Measurements from ENCODE around the gene ABCA4.

The ABCA4 gene

GRCh38 chr1:94029130-94029993, 91.6 kb downstream of the ABCA4 start:
- DNase-seq (ENCODE audit: low spot score) (no peak), FAIRE-seq (no peak)

DNA sequence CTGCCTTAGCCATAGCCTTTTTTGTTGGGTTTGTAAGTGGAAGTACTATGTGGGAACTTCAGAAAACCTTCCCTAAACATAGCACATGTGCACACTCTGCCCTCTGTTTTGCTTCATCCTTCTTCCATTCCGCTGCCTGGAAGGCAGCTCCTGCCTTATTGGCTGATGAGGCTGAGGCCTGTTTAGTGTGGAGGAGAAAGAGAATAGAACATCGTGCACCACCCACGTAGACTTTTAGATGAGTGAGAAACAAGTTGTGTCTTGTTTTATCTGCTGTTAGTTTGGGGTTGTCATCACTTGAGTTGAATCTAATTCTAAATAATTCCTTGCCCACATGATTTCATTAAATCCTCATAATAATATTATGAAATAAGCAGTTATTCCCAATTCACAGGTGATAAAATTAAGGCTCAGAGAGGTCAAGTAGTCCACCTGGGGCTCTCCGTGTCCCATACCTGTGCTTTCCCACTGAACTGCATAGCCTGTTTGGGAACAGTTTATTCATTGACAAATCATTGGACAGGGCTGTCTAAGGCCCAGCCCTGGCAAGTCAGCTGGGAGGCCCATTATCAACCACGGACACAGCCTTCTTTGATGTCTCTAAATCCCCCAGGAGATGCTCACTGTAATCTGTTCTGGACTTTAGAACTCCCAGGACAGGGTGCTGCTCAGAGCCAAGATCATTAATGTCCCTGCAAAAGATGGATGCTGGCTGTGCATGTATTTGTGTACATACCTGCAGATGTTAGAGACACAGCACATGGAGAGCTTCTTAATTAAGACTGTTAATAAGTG, 93.0 kb downstream of the ABCA4 start:
- FAIRE-seq (no peak), DNase-seq (ENCODE audit: low spot score) (no peak)

- DNase-seq (ENCODE audit: low spot score) = no peak
- FAIRE-seq = no peak
Measured at GRCh38 chr1:94026619-94027380, 94.1 kb downstream of the ABCA4 start.

DNA sequence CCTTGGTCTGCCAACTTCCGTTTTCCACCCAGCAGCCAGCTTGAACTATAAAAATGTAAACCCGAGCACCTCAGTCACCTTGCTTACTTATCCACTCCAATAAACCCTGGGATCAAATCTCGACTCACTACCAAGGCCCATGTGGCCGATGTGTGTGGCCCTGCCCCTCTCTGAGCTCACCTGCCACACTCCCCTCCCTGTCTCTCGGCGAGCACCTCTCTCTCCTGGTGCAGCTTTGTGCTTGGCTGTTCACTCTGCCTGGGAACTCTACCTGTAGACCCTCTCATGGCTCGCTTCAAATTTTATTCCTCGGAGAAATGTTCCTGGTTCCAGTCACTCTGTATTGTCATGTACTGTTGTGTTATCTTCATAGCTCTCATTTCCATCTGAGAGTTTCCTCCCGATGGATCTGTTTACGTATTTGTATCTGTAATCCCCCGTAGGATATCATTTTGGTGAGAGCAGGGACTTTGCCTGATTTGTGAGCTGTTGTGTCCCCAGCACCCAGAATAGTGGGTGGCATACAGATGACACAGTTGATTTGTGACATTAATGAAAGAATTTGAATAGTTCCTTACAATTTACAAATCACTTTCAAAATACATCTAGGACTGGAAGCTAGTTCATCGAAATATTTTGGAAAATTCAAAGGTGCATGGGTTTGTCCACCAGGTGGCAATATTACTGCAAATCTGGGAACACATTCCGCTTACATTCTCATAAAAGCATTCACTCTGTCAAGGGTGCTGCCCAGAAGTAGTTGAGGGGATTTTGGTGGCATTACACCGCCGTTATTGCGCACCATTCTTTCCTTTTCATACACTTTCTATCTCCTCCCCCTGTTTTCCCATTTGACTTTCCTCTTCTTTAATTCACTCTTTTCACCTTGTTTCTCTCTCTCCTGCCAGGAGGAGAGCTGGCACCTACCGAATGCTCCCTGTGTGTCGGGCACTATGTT, 95.3 kb downstream of the ABCA4 start:
- FAIRE-seq = peak; percentile 20

DNA sequence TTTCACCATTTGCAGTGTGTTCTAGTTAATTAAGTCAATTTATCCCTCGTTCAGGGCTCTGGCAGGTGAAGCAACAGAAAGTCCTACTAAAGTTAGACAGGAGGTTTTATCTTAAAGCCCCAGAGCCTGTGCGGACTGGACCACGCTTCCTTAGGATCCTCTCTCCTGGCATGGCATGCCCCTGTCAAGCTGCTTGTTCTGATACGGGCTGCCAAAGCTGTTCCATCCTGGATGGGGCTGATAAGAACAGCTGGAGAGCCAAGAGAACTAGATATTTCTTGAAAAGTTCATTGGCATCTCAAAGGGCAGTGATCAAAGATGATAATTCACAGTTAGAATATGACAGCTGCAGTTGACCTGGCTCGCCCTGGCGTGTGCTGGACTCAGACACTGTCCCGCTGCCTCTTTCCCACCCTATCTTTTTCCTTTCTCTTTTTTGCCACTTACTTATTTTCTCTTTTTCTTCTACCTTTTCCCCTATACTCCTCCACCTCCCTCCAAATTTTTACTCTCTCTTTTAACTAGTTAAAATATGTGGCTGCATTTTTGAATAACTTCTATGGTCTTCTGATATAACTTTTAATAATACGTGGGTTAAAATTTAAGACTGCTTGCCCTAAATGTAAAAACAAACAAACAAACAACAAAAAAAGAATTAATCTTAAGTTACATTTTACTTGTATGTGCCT, 96.7 kb downstream of the ABCA4 start:
- no peak for FAIRE-seq

More for the DNA sequence above, 95.3 kb downstream of the ABCA4 start:
- peak; percentile 76 for DNase-seq (ENCODE audit: low spot score)

GRCh38 chr1:94022471-94023189, 98.3 kb downstream of the ABCA4 start:
- peak; percentile 67 for DNase-seq (ENCODE audit: low spot score)
- FAIRE-seq = peak; percentile 55

More for the DNA sequence above, 96.7 kb downstream of the ABCA4 start:
- no peak for DNase-seq (ENCODE audit: low spot score)

- FAIRE-seq = no peak
- DNase-seq (ENCODE audit: low spot score) = peak; percentile 62
Measured at GRCh38 chr1:94020764-94021579, 100.0 kb downstream of the ABCA4 start.

DNA sequence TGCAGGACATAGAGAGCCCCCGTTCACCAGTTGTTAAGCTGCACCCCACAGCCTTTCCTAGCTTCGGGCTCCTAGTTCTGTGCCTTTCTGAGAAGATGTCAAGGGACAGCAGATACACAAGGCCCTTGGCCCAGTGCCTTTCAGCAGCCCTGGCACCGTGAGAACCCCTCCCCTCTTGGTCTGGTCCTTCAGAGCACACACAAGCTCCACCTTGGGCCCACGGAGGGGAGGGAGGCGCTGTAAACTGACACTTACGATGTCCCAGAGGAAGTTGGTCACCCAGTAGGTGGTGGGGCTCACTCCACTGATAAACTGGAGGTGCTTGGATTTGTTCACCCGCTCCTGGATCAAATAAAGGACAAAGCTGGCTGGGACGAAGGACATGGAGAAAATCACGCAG, 101.6 kb downstream of the ABCA4 start:
- DNase-seq (ENCODE audit: low spot score) = no peak
- FAIRE-seq = no peak

DNA sequence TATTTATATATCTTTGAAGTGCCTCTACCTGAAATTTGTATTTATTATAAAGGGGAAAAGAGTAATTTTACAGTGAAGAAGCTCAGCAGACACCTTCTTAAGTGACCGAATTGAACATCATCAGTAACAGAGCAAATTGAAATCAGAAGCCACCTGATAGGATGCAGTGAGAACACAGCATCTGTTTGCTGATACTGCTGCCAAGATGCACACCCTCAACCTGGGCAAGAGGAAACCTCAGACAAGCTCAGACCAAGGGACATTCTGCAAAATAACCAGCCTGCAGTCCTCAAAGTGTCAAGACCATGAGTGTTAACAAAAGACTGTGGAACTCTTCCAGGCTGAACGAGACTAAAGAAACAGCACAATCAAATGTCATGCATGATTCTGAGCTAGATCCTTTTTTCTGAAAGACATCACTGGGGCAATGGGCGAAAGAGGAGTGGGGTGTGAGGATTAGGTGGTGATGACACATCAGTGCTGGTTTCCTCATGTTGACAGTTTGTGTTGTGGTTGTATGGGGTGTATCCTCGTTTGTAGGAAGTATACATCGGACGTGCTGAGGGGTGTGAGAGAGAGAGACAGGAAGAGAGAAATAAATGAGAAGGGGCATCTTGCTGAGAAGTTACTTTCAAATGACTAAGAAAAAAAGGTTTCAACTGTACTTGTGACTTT, 103.7 kb downstream of the ABCA4 start:
- no peak for DNase-seq (ENCODE audit: low spot score)
- FAIRE-seq = peak; percentile 27

- DNase-seq (ENCODE audit: low spot score) (no peak), FAIRE-seq (no peak)
Measured at GRCh38 chr1:94015489-94015817, 105.5 kb downstream of the ABCA4 start.

DNA sequence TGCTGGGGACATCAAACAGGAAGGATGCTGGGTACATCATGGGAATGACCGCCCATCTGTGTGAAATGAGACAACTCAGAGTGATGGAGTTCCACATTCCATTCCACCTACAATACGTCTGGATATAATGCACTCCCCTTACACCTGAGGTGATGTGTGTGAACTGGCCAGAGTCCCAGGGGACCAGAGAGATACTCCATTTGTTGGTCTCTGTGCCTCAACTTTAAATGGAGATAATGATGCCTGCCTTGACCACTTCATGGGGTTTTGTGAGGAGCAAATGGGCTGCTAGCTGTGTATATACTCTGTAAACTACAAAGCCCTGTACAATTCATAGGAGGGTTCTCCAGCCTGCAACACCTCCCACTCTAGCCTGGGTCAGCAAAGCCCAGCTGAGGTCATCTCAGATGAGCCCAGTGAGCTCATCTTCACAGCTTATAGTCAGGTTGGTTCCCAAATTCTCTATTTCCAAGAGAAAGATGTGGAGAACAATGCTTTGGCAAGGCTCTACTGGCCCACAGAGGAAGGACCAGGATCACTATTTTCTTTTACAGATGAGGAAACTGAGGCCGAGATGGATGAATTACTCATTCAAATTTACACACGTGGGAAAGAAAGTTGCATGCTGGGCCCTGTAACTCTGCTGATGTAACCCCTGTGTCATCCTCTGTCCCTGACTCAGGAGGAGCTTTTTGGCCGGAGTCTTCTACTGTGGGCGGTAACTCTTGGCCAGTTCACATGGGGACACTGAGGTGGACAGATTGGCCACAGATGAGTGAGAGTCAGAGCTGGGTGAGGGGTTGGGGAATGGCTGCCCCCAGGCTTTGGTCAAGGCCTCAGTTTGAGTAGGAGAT, 106.1 kb downstream of the ABCA4 start:
- DNase-seq (ENCODE audit: low spot score) = no peak
- FAIRE-seq = peak; percentile 63

DNA sequence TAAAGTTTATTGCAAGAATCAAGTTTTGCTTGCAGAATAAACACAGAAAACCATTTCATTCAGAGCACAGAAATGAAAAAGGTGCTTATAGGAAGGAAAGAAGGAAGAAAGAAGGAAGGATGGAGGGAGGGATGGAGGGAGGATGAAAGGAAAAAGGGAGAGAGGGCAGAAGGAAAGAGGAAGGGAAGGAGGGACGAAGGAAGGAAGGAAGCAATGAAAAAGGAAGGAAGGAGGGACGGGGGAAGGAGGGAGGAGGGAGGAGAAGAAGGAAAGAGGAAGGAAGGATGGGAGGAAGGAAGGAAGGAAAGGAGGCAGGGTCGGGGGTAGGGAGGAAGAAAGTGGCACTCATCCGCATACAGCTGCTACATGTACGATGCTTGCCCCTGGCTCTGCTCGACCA, 106.9 kb downstream of the ABCA4 start:
- FAIRE-seq (no peak), DNase-seq (ENCODE audit: low spot score) (no peak)

DNA sequence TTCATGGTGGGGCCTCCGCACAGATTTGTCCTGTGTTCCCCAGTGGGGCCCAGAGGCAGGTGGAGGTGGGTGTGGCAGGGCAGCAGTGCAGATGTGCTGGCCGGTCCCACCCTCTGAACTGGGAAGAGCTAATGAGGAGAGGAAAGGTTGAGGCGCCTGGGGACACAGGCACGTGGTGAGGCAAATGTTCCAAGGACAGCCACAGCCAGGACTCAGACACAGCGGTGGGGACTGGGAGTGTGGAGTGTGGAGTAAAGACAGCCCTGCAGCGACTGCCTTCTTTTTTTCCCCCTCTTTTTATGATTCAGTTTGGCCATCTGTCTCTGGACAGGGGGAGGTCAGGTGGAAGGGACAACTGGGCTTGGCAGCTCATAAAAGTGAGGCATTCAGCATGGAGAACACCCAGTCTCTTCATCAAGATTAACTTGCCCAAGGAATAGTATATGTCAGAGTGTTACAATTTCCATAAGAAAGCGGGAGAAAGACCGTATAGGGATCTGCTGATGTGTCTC, 107.5 kb downstream of the ABCA4 start:
- FAIRE-seq = no peak
- no peak for DNase-seq (ENCODE audit: low spot score)

GRCh38 chr1:94012708-94013366, 108.1 kb downstream of the ABCA4 start:
- FAIRE-seq (no peak), DNase-seq (ENCODE audit: low spot score) (no peak)

- FAIRE-seq (no peak), DNase-seq (ENCODE audit: low spot score) (no peak)
Measured at GRCh38 chr1:94011709-94012595, 109.0 kb downstream of the ABCA4 start.

All from urothelium cell line (cell line).